A172 (cell line): ENCODE results near the gene ATAD2B. TPM values are rescaled to one million over a fixed set of nuclear protein-coding genes. Genes with fewer than 3 reads are reported as not detected.
"Not testable (repeated sequence)": the region's sequence is repeated elsewhere in the genome, so short reads cannot be mapped to it uniquely, and the experiment has no call there.

Experiments
- DNase-seq: peaks from one replicate; pipeline ENCODE4 v3.0.0-alpha.2; 2015; ENCODE audit warnings: low spot score
- total RNA-seq: library from RNA; depleted of rRNA; stranded (reverse); fragments of >200 nt; shearing (Covaris generic); gene quantifications from 2 replicates; pipeline ENCODE4 v1.2.3, GENCODE V29; 2014

Gene ATAD2B
- total RNA-seq, 1 experiment from 2014 or later: 13.7 TPM

- DNase-seq: no peak
These were observed 180.6 kb downstream of the ATAD2B start for GRCh38 chr2:23746141-23746863.

DNA sequence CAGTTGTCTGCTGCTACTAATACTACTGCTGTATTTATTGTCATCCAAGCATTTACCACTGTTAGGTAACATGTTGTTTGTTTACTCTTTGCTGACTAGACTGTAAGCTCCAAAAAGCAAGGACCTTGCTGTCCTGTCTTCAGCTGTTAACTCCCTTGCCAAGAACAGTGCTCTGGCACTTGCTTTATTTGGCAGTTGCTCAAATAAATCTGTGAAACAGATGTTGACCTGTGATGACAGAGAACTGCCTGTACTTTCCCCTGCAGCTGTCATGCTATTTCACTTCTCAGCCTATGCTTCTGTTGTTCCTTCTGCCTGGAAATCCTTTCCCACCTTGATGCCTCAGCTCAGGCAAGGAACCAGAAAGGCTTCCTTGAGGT, 181.2 kb downstream of the ATAD2B start:
- DNase-seq: no peak

DNA sequence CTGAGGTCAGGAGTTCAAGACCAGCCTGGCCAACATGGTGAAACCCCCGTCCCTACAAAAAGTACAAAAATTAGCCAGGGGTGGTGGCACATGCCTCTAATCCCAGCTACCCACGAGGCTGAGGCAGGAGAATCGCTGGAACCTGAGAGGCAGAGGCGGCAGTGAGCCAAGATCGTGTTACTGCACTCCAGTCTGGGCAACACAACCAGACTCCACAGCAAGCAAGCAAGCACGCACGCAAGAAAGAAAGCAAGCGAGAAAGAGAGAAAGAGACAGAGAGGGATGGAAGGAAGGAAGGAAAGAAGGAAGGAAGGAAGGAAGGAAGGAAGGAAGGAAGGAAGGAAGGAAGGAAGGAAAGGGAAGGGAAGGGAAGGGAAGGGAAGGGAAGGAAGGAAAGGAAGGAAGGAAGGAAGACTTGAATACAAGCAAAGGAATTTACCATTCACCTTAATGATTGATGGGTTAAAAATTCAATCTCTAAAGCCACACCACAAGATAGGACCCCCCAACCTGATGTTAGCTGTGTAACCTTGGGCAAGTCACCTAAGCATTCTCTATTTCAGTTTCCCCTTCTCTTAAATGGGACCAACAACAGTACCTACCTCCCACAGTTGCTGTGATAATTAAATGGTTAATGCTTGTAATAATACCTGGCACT, 181.7 kb downstream of the ATAD2B start:
- DNase-seq: no peak

- DNase-seq: not testable (repeated sequence)
These were observed 190.1 kb downstream of the ATAD2B start for GRCh38 chr2:23736783-23737182.

- DNase-seq: no peak
These were observed 192.5 kb downstream of the ATAD2B start for GRCh38 chr2:23734416-23734815.

- DNase-seq: not testable (repeated sequence)
These were observed 203.9 kb downstream of the ATAD2B start for GRCh38 chr2:23723029-23723428.

- DNase-seq: no peak
These were observed 204.7 kb downstream of the ATAD2B start for GRCh38 chr2:23722255-23722654.

DNA sequence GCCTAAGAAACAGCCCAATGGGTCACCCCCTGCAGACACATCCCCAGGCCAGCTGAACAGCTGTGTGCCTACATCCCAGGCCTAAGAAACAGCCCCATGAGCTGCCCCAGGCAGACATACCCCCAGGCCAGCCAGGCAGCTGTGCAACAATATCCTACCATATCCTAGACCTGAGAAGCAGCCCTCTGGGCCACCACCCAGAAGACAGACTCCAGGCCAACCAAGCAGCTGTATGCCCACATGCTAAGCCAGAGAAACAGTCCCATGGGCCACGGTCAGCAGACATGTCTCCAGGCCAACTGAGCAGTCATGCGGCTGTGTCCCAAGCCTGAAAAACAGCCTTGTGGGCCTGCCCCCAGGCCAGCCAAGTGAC, 205.5 kb downstream of the ATAD2B start:
- DNase-seq: no peak

DNA sequence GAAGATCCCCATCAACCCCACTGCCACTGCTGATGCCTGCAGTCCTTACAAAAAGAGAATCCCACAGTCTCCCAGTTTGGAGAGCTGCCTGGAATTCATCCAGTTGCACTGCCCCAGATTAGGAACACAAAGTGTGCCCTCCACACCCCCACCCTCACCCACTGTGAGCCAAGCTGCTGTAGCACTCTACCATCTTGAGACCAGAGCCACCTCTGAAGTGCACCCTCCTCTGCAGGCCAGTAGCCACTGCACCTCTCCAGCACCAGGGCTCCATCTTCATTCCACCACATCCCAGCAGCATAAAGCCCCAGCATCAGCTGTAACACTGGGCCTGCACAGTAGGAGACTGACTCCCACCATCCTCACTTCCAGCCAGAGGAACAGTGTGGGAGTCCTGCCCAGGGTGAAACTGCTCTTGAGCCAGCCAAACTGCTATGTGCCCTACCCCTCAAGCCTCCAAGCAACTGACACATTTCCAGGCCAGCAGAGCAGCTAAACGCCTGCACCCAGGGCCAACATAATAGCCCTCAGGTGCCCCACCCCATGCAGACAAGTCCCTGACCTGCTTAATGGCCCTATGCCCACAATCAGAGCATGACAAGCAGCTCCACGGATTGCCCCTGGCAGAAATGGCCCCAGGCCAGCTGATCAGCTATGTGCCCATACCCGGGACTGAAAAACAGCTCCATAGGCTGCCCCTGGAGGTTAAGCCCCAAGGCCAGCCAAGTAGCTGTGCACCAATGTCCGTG, 206.0 kb downstream of the ATAD2B start:
- DNase-seq: no peak

- DNase-seq: no peak
These were observed 207.2 kb downstream of the ATAD2B start for GRCh38 chr2:23719716-23720115.

GRCh38 chr2:23718931-23719700, 207.8 kb downstream of the ATAD2B start:
- DNase-seq: no peak

- DNase-seq: no peak
These were observed 213.6 kb downstream of the ATAD2B start for GRCh38 chr2:23713351-23713750.

DNA sequence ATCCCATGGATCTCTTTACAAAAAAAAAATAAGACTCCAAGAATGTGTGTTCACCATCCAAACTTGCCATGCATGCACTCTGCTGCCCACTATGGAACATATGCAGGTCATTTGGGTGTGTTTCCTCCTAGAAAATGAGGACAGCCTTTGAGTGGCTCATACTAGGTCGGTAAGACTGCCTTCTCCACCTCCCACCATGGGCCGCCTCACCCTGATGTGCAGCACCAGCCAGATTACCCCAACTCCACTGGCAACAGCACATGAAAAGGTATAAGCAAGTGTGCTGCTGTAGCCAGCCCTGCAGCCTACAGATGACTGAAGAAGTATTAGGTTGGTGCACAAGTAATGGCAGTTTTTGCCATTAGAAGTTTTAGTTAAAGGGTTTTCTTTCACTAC, 214.2 kb downstream of the ATAD2B start:
- DNase-seq: no peak

GRCh38 chr2:23711979-23712755, 214.8 kb downstream of the ATAD2B start:
- DNase-seq: no peak

- no peak for DNase-seq
These were observed 217.6 kb downstream of the ATAD2B start for GRCh38 chr2:23709311-23709710.

- no peak for DNase-seq
These were observed 218.2 kb downstream of the ATAD2B start for GRCh38 chr2:23708771-23709170.

DNA sequence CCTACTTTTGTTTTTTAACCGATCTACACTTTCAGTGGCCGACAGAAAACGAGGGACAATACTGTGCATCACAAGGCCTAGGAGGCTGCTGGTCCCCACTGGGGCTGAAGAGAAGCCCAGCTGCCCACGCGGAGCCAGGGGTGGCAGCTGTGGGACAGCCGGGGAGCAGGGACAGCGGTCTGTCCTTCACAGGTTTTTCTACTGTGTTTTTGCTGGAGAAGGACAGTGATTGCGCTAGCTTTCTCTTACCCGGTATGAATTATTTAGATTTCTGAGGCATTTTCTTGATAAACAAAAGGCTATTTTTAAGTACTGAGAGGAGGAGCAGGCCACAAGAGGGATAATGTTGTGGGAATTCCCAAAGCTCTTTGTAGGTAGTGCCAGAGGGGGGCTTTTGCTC, 219.8 kb downstream of the ATAD2B start:
- no peak for DNase-seq

- no peak for DNase-seq
These were observed 220.3 kb downstream of the ATAD2B start for GRCh38 chr2:23706613-23707078.

- DNase-seq: no peak
These were observed 220.9 kb downstream of the ATAD2B start for GRCh38 chr2:23705771-23706612.
